IPS-20b (cell line): ENCODE results near the gene ARSG.

Source experiments
- H3K27ac ChIP-seq: one replicate; pipeline ENCODE4 v1.5.1; 2013; ENCODE audit warnings: low read length
- H3K27me3 ChIP-seq: 2 replicates; pipeline ENCODE4 v1.6.1; 2013; ENCODE audit warnings: mild to moderate bottlenecking, low read length, inconsistent platforms; ENCODE audit not compliant: insufficient read depth
- H3K36me3 ChIP-seq: 2 replicates; pipeline ENCODE4 v1.6.1; 2013; ENCODE audit warnings: low read depth, mild to moderate bottlenecking, inconsistent platforms, low read length, moderate library complexity; ENCODE audit not compliant: insufficient read depth
- H3K4me1 ChIP-seq: 2 replicates; pipeline ENCODE4 v1.6.1; 2013; ENCODE audit warnings: mild to moderate bottlenecking, control low read depth, inconsistent platforms, low read length, moderate library complexity; ENCODE audit not compliant: insufficient read depth
- H3K4me3 ChIP-seq: 2 replicates; pipeline ENCODE4 v1.5.1; 2013; ENCODE audit warnings: mild to moderate bottlenecking, low read length, inconsistent platforms
- H3K9ac ChIP-seq: 2 replicates; pipeline ENCODE4 v1.6.1; 2013; ENCODE audit warnings: low read depth, mild to moderate bottlenecking, inconsistent platforms, low read length, moderate library complexity
- H3K9me3 ChIP-seq: 2 replicates; pipeline ENCODE4 v1.6.1; 2013; ENCODE audit warnings: mild to moderate bottlenecking, low read depth, low read length, inconsistent platforms; ENCODE audit not compliant: insufficient read depth

Gene ARSG

GRCh38 chr17:68460715-68461114 is 169.4 kb downstream of the ARSG start:
- Histone ChIP-seq H3K36me3 (no peaks in the 10 kb centered on the region), H3K9me3 (no peaks in the 10 kb centered on the region), H3K9ac (no peak overlapping the region; the same call in 1 of the 2 replicates), H3K4me3 (no peak overlapping the region), H3K27ac (no peak overlapping the region), H3K4me1 (peaks cover 20% of the 10 kb centered on the region), H3K27me3 (peaks cover 16% of the 10 kb centered on the region)

DNA sequence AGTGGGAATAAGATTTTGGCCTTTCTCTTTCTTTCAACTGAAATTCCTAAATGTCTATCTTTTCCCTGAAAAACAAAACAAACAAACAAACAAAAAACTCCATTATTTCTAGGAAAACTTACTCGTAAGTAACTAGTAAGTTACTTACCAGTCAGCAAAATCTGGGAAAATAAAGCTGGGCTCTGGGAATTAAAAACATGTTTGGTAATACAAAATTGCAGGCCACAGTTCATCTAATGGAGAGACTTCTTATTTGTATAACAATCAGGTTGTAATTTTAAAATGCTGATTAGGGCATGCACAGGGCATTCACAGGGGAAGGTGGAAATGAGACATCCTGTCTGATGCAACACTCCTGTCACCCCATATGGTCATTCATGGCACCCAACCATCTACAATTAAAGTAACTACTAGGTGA is 169.8 kb downstream of the ARSG start:
- Histone ChIP-seq H3K4me3 (no peak overlapping the region), H3K27ac (no peak overlapping the region), H3K36me3 (no peaks in the 10 kb centered on the region), H3K27me3 (peaks cover 16% of the 10 kb centered on the region), H3K9ac (no peak overlapping the region; the same call in 1 of the 2 replicates), H3K4me1 (peaks cover 15% of the 10 kb centered on the region), H3K9me3 (no peaks in the 10 kb centered on the region)

DNA sequence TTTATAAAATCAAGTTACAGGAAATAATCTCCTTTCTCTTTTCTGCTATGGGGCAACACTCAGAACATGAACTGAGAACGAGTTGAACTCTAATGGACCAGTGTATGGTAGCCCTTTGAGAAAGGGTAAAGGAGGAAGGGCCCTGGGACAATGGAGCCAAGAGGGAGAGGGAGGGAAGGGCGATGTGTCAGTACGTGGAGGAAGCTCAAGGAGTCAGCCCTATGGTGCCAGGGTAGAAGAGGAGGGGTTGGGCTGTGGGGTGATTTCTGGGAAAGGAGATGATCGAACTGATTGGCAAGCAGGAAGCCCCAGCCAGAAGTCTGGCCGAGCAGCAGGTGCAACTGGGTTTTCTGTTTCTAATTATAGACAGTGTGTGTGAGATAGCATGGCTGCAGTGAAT is 170.3 kb downstream of the ARSG start:
- no peak overlapping the region; the same call in 1 of the 2 replicates for H3K9ac ChIP-seq
- no peak overlapping the region for H3K4me3 ChIP-seq
- H3K27ac ChIP-seq = no peak overlapping the region

DNA sequence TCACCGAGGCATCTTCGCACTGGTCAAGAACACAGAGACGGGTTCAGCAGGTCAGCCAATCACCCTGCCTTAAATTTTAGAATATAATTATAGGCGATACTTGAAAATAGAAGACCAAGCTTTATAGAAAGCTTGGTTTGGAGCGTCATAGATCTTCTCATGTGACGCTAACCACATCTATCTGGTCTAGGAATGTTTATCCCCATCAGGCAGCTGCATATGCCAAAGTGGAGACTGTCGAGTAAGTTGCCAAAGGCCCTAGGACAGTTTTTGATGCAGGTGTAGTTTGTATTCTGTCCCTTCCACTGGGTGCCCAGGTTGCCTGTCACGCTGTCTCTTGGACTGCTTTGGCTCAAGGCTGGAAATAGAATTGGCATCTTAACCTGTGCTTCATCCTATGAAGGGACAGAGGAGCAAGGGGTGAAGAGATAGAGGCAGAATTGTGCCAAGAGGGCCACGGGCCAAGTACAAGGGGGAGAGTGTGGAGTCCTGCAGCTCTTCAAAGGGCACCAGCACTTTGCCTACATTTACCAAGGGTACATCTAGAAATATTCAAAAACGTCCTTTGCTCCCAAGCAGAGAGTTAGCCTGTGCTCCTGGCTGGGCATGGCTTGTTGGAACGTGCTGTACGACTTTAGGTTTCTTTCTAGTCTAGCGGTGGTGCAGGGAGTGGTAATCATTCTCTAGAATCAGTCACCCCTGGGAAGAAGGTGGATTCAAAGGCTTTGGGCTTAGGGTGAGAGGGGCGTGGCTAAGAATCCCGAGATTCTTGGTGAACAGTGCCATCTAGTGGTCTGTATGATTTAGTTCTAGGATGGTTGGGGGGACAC is 171.3 kb downstream of the ARSG start:
- no peak overlapping the region for H3K4me3 ChIP-seq
- H3K27ac ChIP-seq = no peak overlapping the region
- no peaks in the 10 kb centered on the region for H3K36me3 ChIP-seq
- peaks cover 14% of the 10 kb centered on the region; the same call in 1 of the 2 replicates for H3K4me1 ChIP-seq
- H3K9ac ChIP-seq = no peak overlapping the region
- no peaks in the 10 kb centered on the region for H3K9me3 ChIP-seq
- peaks cover 16% of the 10 kb centered on the region for H3K27me3 ChIP-seq

More for the DNA sequence above, 170.3 kb downstream of the ARSG start:
- no peaks in the 10 kb centered on the region for H3K9me3 ChIP-seq
- H3K36me3 ChIP-seq = no peaks in the 10 kb centered on the region
- H3K27me3 ChIP-seq = peaks cover 16% of the 10 kb centered on the region
- peaks cover 14% of the 10 kb centered on the region; the same call in 1 of the 2 replicates for H3K4me1 ChIP-seq

- Histone ChIP-seq H3K9me3 (no peaks in the 10 kb centered on the region), H3K4me3 (no peak overlapping the region), H3K27ac (no peak overlapping the region), H3K9ac (no peak overlapping the region), H3K27me3 (peaks cover 10% of the 10 kb centered on the region), H3K36me3 (no peaks in the 10 kb centered on the region), H3K4me1 (peaks cover 10% of the 10 kb centered on the region; the same call in 1 of the 2 replicates)
Observed at GRCh38 chr17:68463211-68464019, 172.1 kb downstream of the ARSG start.

- Histone ChIP-seq H3K9me3 (no peaks in the 10 kb centered on the region), H3K27ac (no peak overlapping the region), H3K9ac (no peak overlapping the region), H3K4me1 (no peaks in the 10 kb centered on the region), H3K4me3 (no peak overlapping the region), H3K36me3 (no peaks in the 10 kb centered on the region), H3K27me3 (no peaks in the 10 kb centered on the region)
Observed at GRCh38 chr17:68468334-68468733, 177.0 kb downstream of the ARSG start.

- Histone ChIP-seq H3K27me3 (no peaks in the 10 kb centered on the region), H3K4me1 (no peaks in the 10 kb centered on the region), H3K36me3 (no peaks in the 10 kb centered on the region), H3K4me3 (no peak overlapping the region), H3K9ac (no peak overlapping the region), H3K27ac (no peak overlapping the region), H3K9me3 (no peaks in the 10 kb centered on the region)
Observed at GRCh38 chr17:68468788-68469187, 177.5 kb downstream of the ARSG start.
